ENCODE measurements around the gene GTF2I.
"Not testable (repeated sequence)": the region's sequence is repeated elsewhere in the genome, so short reads cannot be mapped to it uniquely, and the experiment has no call there.

DNA sequence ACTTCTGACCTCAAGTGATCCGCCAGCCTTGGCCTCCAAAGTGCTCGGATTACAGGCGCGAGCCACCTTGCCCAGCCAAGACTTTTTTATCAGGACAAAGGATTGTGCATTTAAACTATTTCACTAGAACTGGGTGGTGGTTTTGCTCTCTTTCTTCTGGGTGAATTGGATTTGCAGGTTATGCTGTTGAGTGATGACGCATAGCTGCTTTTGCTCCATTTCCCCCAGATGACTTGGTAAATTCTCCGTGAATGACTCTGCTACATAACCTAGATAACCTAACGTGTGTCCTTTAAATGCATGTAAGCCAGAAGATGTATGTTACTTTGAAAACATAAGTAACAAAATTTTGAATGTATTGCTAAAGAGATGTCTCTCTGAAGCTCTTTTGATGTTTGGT is 100.8 kb downstream of the GTF2I start:
- TF ChIP-seq, protein P1, sequence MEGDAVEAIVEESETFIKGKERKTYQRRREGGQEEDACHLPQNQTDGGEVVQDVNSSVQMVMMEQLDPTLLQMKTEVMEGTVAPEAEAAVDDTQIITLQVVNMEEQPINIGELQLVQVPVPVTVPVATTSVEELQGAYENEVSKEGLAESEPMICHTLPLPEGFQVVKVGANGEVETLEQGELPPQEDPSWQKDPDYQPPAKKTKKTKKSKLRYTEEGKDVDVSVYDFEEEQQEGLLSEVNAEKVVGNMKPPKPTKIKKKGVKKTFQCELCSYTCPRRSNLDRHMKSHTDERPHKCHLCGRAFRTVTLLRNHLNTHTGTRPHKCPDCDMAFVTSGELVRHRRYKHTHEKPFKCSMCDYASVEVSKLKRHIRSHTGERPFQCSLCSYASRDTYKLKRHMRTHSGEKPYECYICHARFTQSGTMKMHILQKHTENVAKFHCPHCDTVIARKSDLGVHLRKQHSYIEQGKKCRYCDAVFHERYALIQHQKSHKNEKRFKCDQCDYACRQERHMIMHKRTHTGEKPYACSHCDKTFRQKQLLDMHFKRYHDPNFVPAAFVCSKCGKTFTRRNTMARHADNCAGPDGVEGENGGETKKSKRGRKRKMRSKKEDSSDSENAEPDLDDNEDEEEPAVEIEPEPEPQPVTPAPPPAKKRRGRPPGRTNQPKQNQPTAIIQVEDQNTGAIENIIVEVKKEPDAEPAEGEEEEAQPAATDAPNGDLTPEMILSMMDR (IDR thresholded peaks at IDR 0.05): not testable (repeated sequence)
- TF ChIP-seq POLR2AphosphoS5, POLR2A, EP300 (IDR thresholded peaks at IDR 0.05): not testable (repeated sequence)

Data from upper lobe of left lung (tissue), 4 donors.